ENCODE measurements around the gene GRB14. TPM values are rescaled to one million over a fixed set of nuclear protein-coding genes. Genes with fewer than 3 reads are reported as not detected.
A peak's percentile ranks its signal among the peaks of the same experiment; 100 is the strongest.

The GRB14 gene
- total and polyA plus RNA-seq, 2 of the 13 experiments (the other 11 are each of a cell fraction or from before 2014, with no cell fraction given): 4.6 to 5.8 TPM

DNA sequence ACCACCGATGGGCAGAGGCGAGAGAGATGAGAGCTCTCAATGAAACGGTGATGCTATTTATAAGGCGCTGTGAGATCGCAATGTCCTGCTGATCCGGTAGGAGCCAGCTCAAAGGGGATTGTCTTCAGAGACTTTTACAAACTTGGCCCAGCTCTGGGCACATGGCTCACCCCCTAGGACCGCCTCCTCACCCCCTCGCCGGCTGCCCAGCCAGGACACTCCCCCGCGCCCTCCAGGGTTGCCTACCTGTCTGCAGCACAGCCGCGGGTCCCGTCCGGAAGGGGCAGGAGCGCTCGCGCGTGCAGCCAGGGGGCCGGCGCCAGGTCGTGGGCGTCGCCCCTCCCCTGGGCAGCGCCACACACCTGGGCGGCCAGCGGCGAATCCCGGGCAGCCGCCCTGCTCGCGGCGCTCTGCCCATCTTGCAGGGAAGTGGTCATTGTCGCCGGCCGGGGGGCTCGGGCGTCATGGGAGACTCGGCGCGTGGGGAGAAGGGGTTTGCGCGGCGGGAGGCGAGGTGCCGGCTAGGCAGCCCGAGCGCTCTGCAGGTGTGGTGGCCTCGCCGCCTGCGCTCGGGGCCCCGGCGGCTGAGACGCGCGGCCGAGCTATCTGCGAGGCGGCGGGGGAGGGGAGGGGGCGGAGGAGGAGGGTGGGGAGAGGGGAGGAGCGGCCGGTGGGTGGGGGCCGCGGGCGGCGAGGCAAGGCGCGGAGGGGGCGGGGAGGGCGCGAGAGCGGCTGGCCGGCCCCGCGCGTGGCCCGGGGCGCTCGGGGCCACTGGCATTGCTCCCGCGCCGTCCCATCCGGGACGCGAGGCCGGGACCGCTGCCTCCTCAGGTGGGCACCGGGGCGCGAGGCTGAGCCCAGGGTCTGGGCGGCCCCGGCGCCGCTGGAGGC lies at the start of gene GRB14 (continued):
- TF ChIP-seq, protein P1, sequence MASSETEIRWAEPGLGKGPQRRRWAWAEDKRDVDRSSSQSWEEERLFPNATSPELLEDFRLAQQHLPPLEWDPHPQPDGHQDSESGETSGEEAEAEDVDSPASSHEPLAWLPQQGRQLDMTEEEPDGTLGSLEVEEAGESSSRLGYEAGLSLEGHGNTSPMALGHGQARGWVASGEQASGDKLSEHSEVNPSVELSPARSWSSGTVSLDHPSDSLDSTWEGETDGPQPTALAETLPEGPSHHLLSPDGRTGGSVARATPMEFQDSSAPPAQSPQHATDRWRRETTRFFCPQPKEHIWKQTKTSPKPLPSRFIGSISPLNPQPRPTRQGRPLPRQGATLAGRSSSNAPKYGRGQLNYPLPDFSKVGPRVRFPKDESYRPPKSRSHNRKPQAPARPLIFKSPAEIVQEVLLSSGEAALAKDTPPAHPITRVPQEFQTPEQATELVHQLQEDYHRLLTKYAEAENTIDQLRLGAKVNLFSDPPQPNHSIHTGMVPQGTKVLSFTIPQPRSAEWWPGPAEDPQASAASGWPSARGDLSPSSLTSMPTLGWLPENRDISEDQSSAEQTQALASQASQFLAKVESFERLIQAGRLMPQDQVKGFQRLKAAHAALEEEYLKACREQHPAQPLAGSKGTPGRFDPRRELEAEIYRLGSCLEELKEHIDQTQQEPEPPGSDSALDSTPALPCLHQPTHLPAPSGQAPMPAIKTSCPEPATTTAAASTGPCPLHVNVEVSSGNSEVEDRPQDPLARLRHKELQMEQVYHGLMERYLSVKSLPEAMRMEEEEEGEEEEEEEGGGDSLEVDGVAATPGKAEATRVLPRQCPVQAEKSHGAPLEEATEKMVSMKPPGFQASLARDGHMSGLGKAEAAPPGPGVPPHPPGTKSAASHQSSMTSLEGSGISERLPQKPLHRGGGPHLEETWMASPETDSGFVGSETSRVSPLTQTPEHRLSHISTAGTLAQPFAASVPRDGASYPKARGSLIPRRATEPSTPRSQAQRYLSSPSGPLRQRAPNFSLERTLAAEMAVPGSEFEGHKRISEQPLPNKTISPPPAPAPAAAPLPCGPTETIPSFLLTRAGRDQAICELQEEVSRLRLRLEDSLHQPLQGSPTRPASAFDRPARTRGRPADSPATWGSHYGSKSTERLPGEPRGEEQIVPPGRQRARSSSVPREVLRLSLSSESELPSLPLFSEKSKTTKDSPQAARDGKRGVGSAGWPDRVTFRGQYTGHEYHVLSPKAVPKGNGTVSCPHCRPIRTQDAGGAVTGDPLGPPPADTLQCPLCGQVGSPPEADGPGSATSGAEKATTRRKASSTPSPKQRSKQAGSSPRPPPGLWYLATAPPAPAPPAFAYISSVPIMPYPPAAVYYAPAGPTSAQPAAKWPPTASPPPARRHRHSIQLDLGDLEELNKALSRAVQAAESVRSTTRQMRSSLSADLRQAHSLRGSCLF (CRISPR knock-in tag; IDR thresholded peaks at IDR 0.05; ENCODE audit: borderline replicate concordance): no peak
- TF ChIP-seq IKZF4 (CRISPR knock-in tag; IDR thresholded peaks at IDR 0.05; ENCODE audit: borderline replicate concordance, low read depth, not compliant biosample characterization) (no peak), ZNF816 (CRISPR knock-in tag; IDR thresholded peaks at IDR 0.05; ENCODE audit: borderline replicate concordance) (no peak), RBFOX2 (IDR thresholded peaks at IDR 0.05; ENCODE audit: low read depth, low read length) (peak; percentile 84), POGZ (CRISPR knock-in tag; IDR thresholded peaks at IDR 0.05) (peak; percentile 47; the same call in 1 of the 2 replicates), ZNF264 (CRISPR knock-in tag; IDR thresholded peaks at IDR 0.05) (no peak), ZNF484 (CRISPR knock-in tag; IDR thresholded peaks at IDR 0.05; ENCODE audit: borderline replicate concordance, low read depth) (no peak), MATR3 (CRISPR knock-in tag; IDR thresholded peaks at IDR 0.05) (no peak), ZNF747 (CRISPR knock-in tag; IDR thresholded peaks at IDR 0.05; ENCODE audit: borderline replicate concordance) (no peak)
- TF ChIP-seq, protein P2, sequence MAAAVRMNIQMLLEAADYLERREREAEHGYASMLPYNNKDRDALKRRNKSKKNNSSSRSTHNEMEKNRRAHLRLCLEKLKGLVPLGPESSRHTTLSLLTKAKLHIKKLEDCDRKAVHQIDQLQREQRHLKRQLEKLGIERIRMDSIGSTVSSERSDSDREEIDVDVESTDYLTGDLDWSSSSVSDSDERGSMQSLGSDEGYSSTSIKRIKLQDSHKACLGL (CRISPR knock-in tag; IDR thresholded peaks at IDR 0.05): peak; percentile 65; the same call in 1 of the 2 replicates
- TF ChIP-seq, protein P3, sequence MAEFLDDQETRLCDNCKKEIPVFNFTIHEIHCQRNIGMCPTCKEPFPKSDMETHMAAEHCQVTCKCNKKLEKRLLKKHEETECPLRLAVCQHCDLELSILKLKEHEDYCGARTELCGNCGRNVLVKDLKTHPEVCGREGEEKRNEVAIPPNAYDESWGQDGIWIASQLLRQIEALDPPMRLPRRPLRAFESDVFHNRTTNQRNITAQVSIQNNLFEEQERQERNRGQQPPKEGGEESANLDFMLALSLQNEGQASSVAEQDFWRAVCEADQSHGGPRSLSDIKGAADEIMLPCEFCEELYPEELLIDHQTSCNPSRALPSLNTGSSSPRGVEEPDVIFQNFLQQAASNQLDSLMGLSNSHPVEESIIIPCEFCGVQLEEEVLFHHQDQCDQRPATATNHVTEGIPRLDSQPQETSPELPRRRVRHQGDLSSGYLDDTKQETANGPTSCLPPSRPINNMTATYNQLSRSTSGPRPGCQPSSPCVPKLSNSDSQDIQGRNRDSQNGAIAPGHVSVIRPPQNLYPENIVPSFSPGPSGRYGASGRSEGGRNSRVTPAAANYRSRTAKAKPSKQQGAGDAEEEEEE (CRISPR knock-in tag; IDR thresholded peaks at IDR 0.05; ENCODE audit: borderline replicate concordance): no peak
- TF ChIP-seq, protein P4, sequence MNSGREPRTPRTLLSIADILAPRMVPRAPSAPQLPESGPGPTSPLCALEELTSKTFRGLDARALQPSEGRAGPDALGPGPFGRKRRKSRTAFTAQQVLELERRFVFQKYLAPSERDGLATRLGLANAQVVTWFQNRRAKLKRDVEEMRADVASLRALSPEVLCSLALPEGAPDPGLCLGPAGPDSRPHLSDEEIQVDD (CRISPR knock-in tag; IDR thresholded peaks at IDR 0.05; ENCODE audit: borderline replicate concordance): peak; percentile 80; the same call in 1 of the 2 replicates
- TF ChIP-seq, protein P5, sequence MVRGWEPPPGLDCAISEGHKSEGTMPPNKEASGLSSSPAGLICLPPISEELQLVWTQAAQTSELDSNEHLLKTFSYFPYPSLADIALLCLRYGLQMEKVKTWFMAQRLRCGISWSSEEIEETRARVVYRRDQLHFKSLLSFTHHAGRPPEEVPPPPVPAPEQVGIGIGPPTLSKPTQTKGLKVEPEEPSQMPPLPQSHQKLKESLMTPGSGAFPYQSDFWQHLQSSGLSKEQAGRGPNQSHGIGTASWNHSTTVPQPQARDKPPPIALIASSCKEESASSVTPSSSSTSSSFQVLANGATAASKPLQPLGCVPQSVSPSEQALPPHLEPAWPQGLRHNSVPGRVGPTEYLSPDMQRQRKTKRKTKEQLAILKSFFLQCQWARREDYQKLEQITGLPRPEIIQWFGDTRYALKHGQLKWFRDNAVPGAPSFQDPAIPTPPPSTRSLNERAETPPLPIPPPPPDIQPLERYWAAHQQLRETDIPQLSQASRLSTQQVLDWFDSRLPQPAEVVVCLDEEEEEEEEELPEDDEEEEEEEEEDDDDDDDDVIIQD (CRISPR knock-in tag; IDR thresholded peaks at IDR 0.05; ENCODE audit: low read depth): no peak
- TF ChIP-seq, protein P6, sequence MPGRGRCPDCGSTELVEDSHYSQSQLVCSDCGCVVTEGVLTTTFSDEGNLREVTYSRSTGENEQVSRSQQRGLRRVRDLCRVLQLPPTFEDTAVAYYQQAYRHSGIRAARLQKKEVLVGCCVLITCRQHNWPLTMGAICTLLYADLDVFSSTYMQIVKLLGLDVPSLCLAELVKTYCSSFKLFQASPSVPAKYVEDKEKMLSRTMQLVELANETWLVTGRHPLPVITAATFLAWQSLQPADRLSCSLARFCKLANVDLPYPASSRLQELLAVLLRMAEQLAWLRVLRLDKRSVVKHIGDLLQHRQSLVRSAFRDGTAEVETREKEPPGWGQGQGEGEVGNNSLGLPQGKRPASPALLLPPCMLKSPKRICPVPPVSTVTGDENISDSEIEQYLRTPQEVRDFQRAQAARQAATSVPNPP (CRISPR knock-in tag; IDR thresholded peaks at IDR 0.05): no peak
